GM19025 (cell line): ENCODE results near the gene BTBD10.
A peak's percentile ranks its signal among the peaks of the same experiment; 100 is the strongest.

Experiments used
- ATAC-seq: cut with Tn5 transposase; IDR thresholded peaks from one replicate; pipeline ENCODE4 v1.9.1; 2021; ENCODE audit warnings: mild to moderate bottlenecking, low read depth, moderate library complexity; ENCODE audit not compliant: unreplicated experiment

The BTBD10 gene

GRCh38 chr11:13462901-13463778, at the start of gene BTBD10:
BTBD10 (minus strand) TSS chr11:13463222; CDS start chr11:13445124, 18,098 bp downstream.
- ATAC-seq = peak; percentile 97

DNA sequence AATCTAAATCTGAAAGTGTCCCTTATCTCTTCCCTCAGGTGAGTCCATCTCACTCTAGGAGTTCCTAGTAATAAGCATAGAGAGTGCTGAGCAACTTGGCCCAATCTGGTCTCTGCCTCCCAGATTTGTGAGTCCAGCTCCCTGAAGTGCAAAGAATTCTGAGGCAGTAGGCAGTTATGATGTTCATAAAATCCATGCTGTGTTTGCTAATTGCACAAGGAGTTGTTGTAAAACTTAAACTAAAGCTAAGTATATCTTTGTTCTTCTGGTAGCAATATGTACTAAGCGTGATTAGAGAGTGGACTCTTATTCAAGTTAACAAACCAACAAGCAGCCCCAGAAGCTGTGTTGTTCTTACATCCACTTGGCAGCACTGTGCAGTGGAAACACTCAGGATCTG, 40.4 kb upstream of the BTBD10 start:
- no peak for ATAC-seq

DNA sequence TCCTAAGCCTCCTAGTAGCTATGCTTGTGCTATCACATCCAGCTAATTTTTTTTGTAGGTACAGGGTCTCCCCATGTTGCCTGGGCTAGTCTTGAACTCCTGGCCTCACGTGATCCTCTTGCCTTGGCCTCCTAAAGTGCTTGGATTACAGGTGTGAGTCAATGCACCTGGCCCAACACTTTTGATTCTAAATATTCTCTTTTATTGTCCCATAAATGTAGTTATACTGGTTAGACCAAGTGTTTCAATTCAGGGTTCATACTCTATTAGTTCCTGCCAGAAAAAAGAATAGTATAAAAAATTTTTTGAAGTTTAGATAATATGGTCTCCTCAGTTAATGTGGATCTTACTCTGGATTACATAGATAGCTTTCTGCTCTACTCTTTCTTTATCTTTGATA, 39.5 kb upstream of the BTBD10 start:
- ATAC-seq = no peak

- ATAC-seq = no peak
Observed at GRCh38 chr11:13495929-13496328, 32.9 kb upstream of the BTBD10 start, which contains the start of gene PTH. PTH (minus strand) TSS chr11:13495997; CDS start chr11:13492855, 3,142 bp downstream.

- no peak for ATAC-seq
Observed at GRCh38 chr11:13494051-13494450, 31.0 kb upstream of the BTBD10 start.

- no peak for ATAC-seq
Observed at GRCh38 chr11:13487661-13488030, 24.6 kb upstream of the BTBD10 start.

- ATAC-seq = no peak
Observed at GRCh38 chr11:13486926-13487660, 24.1 kb upstream of the BTBD10 start.

GRCh38 chr11:13480198-13480597, 17.2 kb upstream of the BTBD10 start:
- ATAC-seq = no peak

DNA sequence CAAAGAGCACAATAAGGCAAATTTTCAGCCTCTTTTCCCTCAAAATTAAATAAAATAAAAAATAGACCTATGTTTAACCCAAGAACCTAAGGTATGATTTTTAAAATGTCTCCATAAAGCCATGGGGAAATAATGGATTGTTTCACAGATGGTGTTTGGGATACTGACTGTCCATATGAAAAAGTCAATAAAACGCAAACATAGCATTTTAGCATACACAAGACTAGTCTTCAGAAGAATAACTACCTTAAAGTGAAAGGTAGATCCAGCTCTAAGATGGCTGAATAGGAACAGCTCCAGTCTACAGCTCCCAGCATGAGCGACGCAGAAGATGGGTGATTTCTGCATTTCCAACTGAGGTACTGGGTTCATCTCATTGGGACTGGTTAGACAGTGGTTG, 16.7 kb upstream of the BTBD10 start:
- ATAC-seq = no peak

- ATAC-seq = no peak
Observed at GRCh38 chr11:13475091-13475490, 12.1 kb upstream of the BTBD10 start.

GRCh38 chr11:13473013-13473722, 10.1 kb upstream of the BTBD10 start:
- no peak for ATAC-seq

- ATAC-seq = no peak
Observed at GRCh38 chr11:13468750-13469149, 5.7 kb upstream of the BTBD10 start.

- ATAC-seq = no peak
Observed at GRCh38 chr11:13465909-13466371, 2.9 kb upstream of the BTBD10 start.

DNA sequence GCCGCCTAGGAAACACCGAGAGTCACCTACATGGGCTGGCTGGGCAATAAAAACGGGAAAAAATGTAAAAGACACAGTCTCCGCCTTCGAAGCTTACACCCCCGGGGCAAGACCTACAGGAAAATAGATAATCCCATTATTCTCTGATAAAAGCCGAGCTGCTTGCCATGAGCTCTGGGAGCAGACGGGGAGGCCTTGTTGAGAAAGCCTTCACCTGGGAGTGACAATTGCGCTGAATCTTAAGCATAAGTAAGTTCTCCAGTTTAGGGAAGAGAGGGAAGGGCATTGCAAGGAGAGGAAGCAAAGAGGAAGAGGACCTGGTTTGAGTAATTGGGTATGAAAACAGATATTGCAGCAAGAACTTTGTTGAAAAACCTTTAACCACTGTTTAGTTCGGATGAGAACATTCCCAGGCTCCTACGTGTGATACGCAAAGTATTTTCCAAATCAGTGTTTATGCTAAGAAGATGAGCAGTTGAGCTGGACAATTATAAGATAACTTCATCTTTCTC, 813 bp upstream of the BTBD10 start:
- no peak for ATAC-seq

DNA sequence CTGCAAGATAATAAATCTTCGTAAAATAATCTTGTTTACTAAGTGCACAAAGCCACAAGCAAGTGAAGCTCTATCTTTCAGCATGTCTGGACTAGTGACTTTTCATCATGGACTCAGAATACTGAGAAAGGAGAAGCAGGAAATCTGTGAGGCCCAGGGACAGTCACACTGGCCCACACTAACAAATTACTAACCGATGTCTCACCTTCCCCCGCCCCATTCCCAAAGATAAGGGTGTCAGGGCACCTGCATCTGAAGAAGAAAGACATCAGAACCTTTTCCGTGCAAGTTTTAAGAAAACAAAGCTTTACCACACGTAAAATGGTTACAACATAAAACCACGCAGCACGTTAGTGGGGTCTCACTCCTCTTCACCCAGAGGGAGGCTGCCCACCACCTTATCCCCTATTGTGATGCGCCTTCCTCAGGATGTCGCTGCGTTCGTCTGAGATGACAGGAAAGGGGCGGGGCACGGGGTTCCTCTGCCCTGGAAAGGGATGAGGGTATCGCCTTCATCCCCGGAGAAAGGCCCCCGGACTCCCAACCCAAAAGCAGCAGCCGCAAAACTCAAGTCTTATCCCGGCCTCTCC, 616 bp downstream of the BTBD10 start:
- peak; percentile 22 for ATAC-seq

GRCh38 chr11:13461291-13461690, 1.7 kb downstream of the BTBD10 start:
- ATAC-seq = no peak

- no peak for ATAC-seq
Observed at GRCh38 chr11:13450832-13451397, 12.1 kb downstream of the BTBD10 start.

DNA sequence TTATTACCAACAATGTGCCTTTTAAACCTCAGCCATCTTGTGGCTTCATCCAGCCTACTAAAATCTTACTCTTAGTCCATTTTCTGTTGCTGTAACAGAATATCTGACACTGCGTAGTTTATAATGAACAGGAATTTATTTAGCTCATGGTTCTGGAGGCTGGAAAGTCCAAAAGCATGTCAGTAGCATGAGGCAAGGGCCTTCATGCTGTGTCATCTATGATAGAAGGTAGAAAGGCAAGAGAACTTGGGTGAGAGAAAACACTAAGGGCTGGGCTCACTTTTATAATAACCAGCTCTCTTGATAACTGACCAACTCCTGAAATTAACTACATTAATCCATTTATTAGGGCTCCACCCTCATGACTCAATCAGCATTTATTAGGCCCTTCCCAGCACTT, 13.5 kb downstream of the BTBD10 start:
- ATAC-seq = no peak

DNA sequence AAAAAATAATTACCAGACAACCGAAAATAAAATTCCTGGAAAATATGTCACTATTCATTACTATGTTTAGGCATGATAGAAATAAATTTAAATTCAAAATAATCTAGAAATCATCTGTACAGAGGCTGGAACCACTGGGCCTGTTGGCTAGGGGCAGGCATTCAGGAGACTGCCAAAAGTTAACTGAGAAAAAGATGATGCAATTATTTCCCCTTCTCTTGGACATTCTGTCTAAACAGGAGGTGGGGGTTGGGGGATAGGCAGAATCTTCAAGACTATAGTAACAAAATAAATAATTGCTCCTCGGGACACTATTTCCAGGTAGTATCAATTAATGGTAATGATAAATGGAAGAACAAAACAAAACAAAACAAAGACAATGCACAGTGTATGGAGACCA, 14.1 kb downstream of the BTBD10 start:
- ATAC-seq = no peak

GRCh38 chr11:13446444-13446843, 16.6 kb downstream of the BTBD10 start:
- ATAC-seq = no peak
